Endothelial cell of umbilical vein (primary cell): ENCODE measurements around the gene AQP2. TPM values are rescaled to one million over a fixed set of nuclear protein-coding genes. Genes with fewer than 3 reads are reported as not detected.

Experiments used
- BruUV-seq: library from RNA; stranded (reverse); fragments of 400-500 nt; replicated peaks from 2 replicates; lab custom pipeline; 2021; lab: Mats Ljungman, UMichigan
- CTCF ChIA-PET: fragments of 300-600, 350-600 bp; sonication (Branson Sonifier 250); formaldehyde crosslinking; loops from one replicate; lab custom pipeline; 2021; ENCODE audit warnings: antibody characterized with exemption, inconsistent platforms; lab: Charles Lee
- POLR2A ChIA-PET: fragments of 300-600, 350-600 bp; sonication (Branson Sonifier 250); formaldehyde crosslinking; loops from one replicate; lab custom pipeline; 2021; ENCODE audit warnings: antibody characterized with exemption, inconsistent platforms; lab: Charles Lee
- DNase-seq: peaks from one replicate; pipeline ENCODE4 v3.0.0-alpha.2; 2011; ENCODE audit warnings: low read depth, low spot score
- FAIRE-seq: peaks from 2 replicates; lab custom pipeline; 2011; peaks lifted over from hg19 to GRCh38; lab: Jason Lieb, UNC
- H2AFZ ChIP-seq: 2 replicates; pipeline ENCODE4 v1.6.0; 2012; ENCODE audit warnings: low read depth, low read length, control low read depth, inconsistent platforms
- H3K27ac ChIP-seq: 2 replicates; pipeline ENCODE4 v1.5.1; 2011; ENCODE audit warnings: low read depth, mild to moderate bottlenecking, control low read depth, low read length, moderate library complexity; ENCODE audit not compliant: insufficient read depth
- H3K27me3 ChIP-seq, 2 experiments: 2 replicates each; pipeline versions ENCODE4 v1.6.0 to v1.6.1; 2011; ENCODE audit warnings: low read length in 2 of 2, mixed read lengths in 1 of 2; ENCODE audit not compliant: control insufficient read depth in 2 of 2, insufficient read depth in 2 of 2
- H3K36me3 ChIP-seq, 2 experiments: 2 replicates in 1 of 2; 3 replicates in 1 of 2; pipeline ENCODE4 v1.5.1; 2011; ENCODE audit warnings: low read length in 2 of 2, mild to moderate bottlenecking in 1 of 2, moderate library complexity in 1 of 2; ENCODE audit not compliant: control insufficient read depth in 2 of 2, insufficient read depth in 2 of 2; ENCODE audit errors: extremely low read depth in 1 of 2
- H3K4me1 ChIP-seq: 3 replicates; pipeline ENCODE4 v1.5.1; 2011; ENCODE audit warnings: mild to moderate bottlenecking, low read length; ENCODE audit not compliant: control insufficient read depth, insufficient read depth; ENCODE audit errors: extremely low read depth
- H3K4me2 ChIP-seq: 2 replicates; pipeline ENCODE4 v1.6.1; 2011; ENCODE audit warnings: low read length, control low read depth, mixed read lengths; ENCODE audit not compliant: insufficient read depth
- H3K4me3 ChIP-seq, 3 experiments: fragments of 200-600 bp in 1 of 3; sonication (generic), shearing (Covaris generic) in 1 of 3; replicated peaks in 1 of 3; 2 replicates each; pipeline ENCODE4 v1.5.1; 2011 to 2016; ENCODE audit warnings: control low read depth in 3 of 3, low read length in 3 of 3, mild to moderate bottlenecking in 2 of 3, inconsistent platforms in 1 of 3, low read depth in 1 of 3, moderate library complexity in 1 of 3; ENCODE audit not compliant: insufficient read depth in 1 of 3
- H3K79me2 ChIP-seq: 2 replicates; pipeline ENCODE4 v1.6.0; 2012; ENCODE audit warnings: low read length, inconsistent platforms; ENCODE audit not compliant: control insufficient read depth, insufficient read depth
- H3K9ac ChIP-seq: replicated peaks from 2 replicates; pipeline ENCODE3; 2011; ENCODE audit warnings: low read length, control low read depth; ENCODE audit not compliant: insufficient read depth; ENCODE audit errors: extremely low read depth
- H3K9me1 ChIP-seq: replicated peaks from 3 replicates; pipeline ENCODE4 v1.6.0; 2011; ENCODE audit warnings: mild to moderate bottlenecking, low read length; ENCODE audit not compliant: control insufficient read depth, insufficient read depth; ENCODE audit errors: extremely low read depth
- H3K9me3 ChIP-seq: replicated peaks from 2 replicates; pipeline ENCODE4 v1.5.1; 2012; ENCODE audit warnings: low read length, inconsistent platforms; ENCODE audit not compliant: control insufficient read depth, insufficient read depth
- H4K20me1 ChIP-seq: replicated peaks from 2 replicates; pipeline ENCODE3; 2011; ENCODE audit warnings: mild to moderate bottlenecking, low read length; ENCODE audit not compliant: control insufficient read depth, insufficient read depth; ENCODE audit errors: extremely low read depth
- CTCF ChIP-seq, 2 donors: IDR thresholded peaks; 1 replicate in 1 of 2; 2 replicates in 1 of 2; pipeline ENCODE4 v1.5.1; 2011; ENCODE audit warnings: low read length in 2 of 2, mild to moderate bottlenecking in 2 of 2, moderate library complexity in 2 of 2, control low read depth in 1 of 2, inconsistent platforms in 1 of 2, low read depth in 1 of 2; ENCODE audit not compliant: insufficient read depth in 1 of 2; ENCODE audit errors: extremely low read depth in 1 of 2
- FOS ChIP-seq: IDR thresholded peaks from 2 replicates; pipeline ENCODE4 v1.6.1; 2011; ENCODE audit warnings: mild to moderate bottlenecking, low read length, moderate library complexity, borderline replicate concordance; ENCODE audit not compliant: insufficient read depth
- GATA2 ChIP-seq: IDR thresholded peaks from 2 replicates; pipeline ENCODE4 v1.7.0; 2011; ENCODE audit warnings: low read depth, mild to moderate bottlenecking, moderate library complexity, mixed read lengths, low read length; ENCODE audit not compliant: insufficient read length, insufficient read depth
- JUN ChIP-seq: IDR thresholded peaks from 2 replicates; pipeline ENCODE4 v1.6.1; 2011; ENCODE audit warnings: borderline replicate concordance, low read depth; ENCODE audit not compliant: insufficient read length, insufficient read depth
- MAX ChIP-seq: IDR thresholded peaks from 2 replicates; pipeline ENCODE4 v1.6.1; 2011; ENCODE audit not compliant: insufficient read depth, insufficient read length
- MYC ChIP-seq: IDR thresholded peaks from one replicate; pipeline ENCODE4 v1.6.1; 2011; ENCODE audit warnings: mild to moderate bottlenecking, low read depth, low read length
- POLR2A ChIP-seq: IDR thresholded peaks from 2 replicates; pipeline ENCODE4 v1.6.1; 2012; ENCODE audit warnings: low read depth, mild to moderate bottlenecking, control low read depth, low read length
- POLR2AphosphoS5 ChIP-seq: IDR thresholded peaks from 2 replicates; pipeline ENCODE4 v1.6.1; 2012; ENCODE audit warnings: low read depth, mild to moderate bottlenecking, control low read depth, low read length, moderate library complexity; ENCODE audit not compliant: insufficient read depth
- dilution Hi-C: fragments of 300-500 bp; cut with MboI; formaldehyde crosslinking; loops from one replicate; pipeline ENCODE4 v1.15.0; 2019; ENCODE audit warnings: low sequenced_read_pairs; ENCODE audit not compliant: extremely low pct_ligation_motif_present
- intact Hi-C: fragments of 100-400 bp; cut with micrococcal nuclease; formaldehyde crosslinking; loops from one replicate; pipeline ENCODE4 v1.10.0; 2022
- polyA plus RNA-seq, 4 experiments: library from polyadenylated mRNA; depleted of rRNA in 3 of 4; stranded (reverse) in 3 of 4; unstranded in 1 of 4; fragments of >200 nt; gene quantifications; 2 replicates each; pipeline versions ENCODE4 v1.2.1 to v1.2.3, GENCODE V29; 2011 to 2012; ENCODE audit warnings: missing spikeins in 1 of 4
- total RNA-seq: library from RNA; stranded (reverse); gene quantifications from 2 replicates; pipeline ENCODE4 v1.2.3, GENCODE V29; 2021

Gene AQP2
- total and polyA plus RNA-seq, 2 donors (not counting 3 experiments of a cell fraction or from before 2014, with no cell fraction given) = not detected

DNA sequence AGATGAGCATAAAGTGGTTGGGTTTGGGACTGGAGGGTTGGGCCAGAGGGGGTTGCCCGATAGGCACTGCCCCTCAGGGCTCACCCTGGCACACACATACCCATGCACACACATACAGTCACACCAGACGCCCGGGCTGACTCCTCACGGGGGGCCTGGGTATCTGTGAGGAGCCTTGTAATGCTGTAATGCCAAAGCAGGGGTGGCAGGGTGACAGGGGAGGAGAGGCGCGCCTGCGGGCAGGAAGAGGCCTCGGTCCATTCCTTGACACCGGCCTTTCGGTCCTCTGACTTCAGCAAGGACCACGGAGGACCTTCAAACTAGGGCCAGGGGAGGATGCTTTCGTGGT, 47.2 kb upstream of the AQP2 start:
- no peak for TF ChIP-seq MYC
- no peak for TF ChIP-seq FOS
- no peak for TF ChIP-seq CTCF (IDR thresholded peaks at IDR 0.05; ENCODE audit: extremely low read depth in 1 of 2, insufficient read depth in 1 of 2, low read depth in 1 of 2, low read length in 2 of 2)
- no peak for TF ChIP-seq MAX
- TF ChIP-seq POLR2AphosphoS5 = no peak
- no peak for TF ChIP-seq GATA2
- no peak for TF ChIP-seq JUN
- no peak for TF ChIP-seq POLR2A
- intact Hi-C loops (no loop called here), dilution Hi-C loops (no loop called here)
- Histone ChIP-seq H3K4me3 (no peak overlapping the region), H3K4me1 (no peaks in the 10 kb centered on the region), H2AFZ (no peak overlapping the region), H3K4me2 (no peak overlapping the region), H3K27me3 (peaks cover 0 to 2% of the 10 kb centered on the region in 2 experiments), H3K27ac (no peak overlapping the region), H4K20me1 (no peaks in the 10 kb centered on the region), H3K9ac (no peak overlapping the region), H3K9me1 (no peaks in the 10 kb centered on the region), H3K79me2 (no peaks in the 10 kb centered on the region), H3K9me3 (no peaks in the 10 kb centered on the region), H3K36me3 (no peaks in the 10 kb centered on the region)
- ChIA-PET CTCF (no interaction called here), POLR2A (no interaction called here)
- no TSS peak for BruUV-seq
- FAIRE-seq = no peak
- no peak for DNase-seq
